Neural crest cell (in vitro differentiated cells): ENCODE data around the gene HLA-DRB1. TPM values are rescaled to one million over a fixed set of nuclear protein-coding genes. Genes with fewer than 3 reads are reported as not detected.
"Not testable (repeated sequence)": the region's sequence is repeated elsewhere in the genome, so short reads cannot be mapped to it uniquely, and the experiment has no call there.

Experiments
- DNase-seq: peaks from one replicate; pipeline ENCODE4 v3.0.0; 2021; ENCODE audit warnings: low read depth, mixed read lengths, low spot score
- H3K27ac Mint-ChIP-seq: one replicate; pipeline ENCODE4 v1.8.0; 2021; ENCODE audit warnings: mild to moderate bottlenecking, mixed read lengths; ENCODE audit not compliant: unreplicated experiment
- H3K27me3 Mint-ChIP-seq: 2 replicates; pipeline ENCODE4 v1.8.0; 2021; ENCODE audit warnings: low read depth, mild to moderate bottlenecking, mixed read lengths
- H3K36me3 Mint-ChIP-seq: 2 replicates; pipeline ENCODE4 v1.8.0; 2021; ENCODE audit warnings: low read depth, mild to moderate bottlenecking, mixed read lengths
- H3K4me1 Mint-ChIP-seq: 2 replicates; pipeline ENCODE4 v1.8.0; 2021; ENCODE audit warnings: mixed read lengths
- H3K4me3 Mint-ChIP-seq: one replicate; pipeline ENCODE4 v1.8.0; 2021; ENCODE audit warnings: mild to moderate bottlenecking, mixed read lengths
- H3K9me3 Mint-ChIP-seq: 2 replicates; pipeline ENCODE4 v1.8.0; 2021; ENCODE audit warnings: mixed read lengths
- total RNA-seq: library from RNA; stranded (reverse); gene quantifications from 2 replicates; pipeline ENCODE4 v1.2.1, GENCODE V29; 2021
- TF ChIP-seq, protein P1 (sequence below): fragments of 200-600 bp; sonication (generic); conservative IDR thresholded peaks from 2 replicates; pipeline ENCODE4 v1.5.0; 2021; ENCODE audit warnings: antibody characterized with exemption, mild to moderate bottlenecking

Gene HLA-DRB1
- total RNA-seq, 1 donor from 2014 or later = 0.84 TPM

- Mint-ChIP-seq H3K4me3 (no peak overlapping the region), H3K4me1 (no peaks in the 10 kb centered on the region), H3K27ac (no peak overlapping the region), H3K27me3 (peaks cover 10% of the 10 kb centered on the region), H3K36me3 (no peaks in the 10 kb centered on the region), H3K9me3 (no peaks in the 10 kb centered on the region)
- TF ChIP-seq, protein P1, sequence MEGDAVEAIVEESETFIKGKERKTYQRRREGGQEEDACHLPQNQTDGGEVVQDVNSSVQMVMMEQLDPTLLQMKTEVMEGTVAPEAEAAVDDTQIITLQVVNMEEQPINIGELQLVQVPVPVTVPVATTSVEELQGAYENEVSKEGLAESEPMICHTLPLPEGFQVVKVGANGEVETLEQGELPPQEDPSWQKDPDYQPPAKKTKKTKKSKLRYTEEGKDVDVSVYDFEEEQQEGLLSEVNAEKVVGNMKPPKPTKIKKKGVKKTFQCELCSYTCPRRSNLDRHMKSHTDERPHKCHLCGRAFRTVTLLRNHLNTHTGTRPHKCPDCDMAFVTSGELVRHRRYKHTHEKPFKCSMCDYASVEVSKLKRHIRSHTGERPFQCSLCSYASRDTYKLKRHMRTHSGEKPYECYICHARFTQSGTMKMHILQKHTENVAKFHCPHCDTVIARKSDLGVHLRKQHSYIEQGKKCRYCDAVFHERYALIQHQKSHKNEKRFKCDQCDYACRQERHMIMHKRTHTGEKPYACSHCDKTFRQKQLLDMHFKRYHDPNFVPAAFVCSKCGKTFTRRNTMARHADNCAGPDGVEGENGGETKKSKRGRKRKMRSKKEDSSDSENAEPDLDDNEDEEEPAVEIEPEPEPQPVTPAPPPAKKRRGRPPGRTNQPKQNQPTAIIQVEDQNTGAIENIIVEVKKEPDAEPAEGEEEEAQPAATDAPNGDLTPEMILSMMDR = no peak
- DNase-seq = no peak
Measured at GRCh38 chr6:32554116-32554965, 35.3 kb downstream of the HLA-DRB1 start.

DNA sequence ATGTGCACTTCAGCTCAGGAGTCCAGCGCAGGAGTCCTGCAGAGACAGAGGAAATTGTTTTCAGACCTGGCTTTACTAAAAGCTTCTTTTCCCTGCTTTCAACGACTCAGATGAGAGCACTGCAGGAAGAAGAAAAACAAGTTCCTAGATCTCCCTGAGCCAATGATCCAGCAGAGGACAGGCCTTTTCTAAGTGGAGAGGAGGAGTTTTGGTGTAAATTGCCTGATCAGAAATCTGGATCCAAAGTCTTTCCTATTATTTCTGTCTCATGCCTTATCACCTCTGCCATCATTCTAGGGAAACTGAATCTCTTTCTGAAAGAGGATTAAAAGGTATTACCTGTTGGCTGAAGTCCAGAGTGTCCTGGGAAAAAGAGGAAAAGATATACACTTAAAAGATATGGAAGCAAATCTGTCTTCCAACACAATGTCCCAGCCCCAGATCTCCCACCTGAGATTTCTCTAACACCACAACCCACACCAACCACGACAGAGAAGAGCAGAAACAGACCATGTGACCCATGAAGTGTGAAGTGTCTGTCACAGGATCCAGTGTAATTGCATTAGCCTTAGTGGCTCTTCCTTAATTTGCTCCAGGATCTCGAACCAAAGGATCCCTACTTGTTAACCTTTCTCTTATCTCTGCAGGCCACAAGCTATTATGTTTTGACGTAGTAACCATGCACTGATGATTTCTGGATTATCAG, 36.5 kb downstream of the HLA-DRB1 start:
- H3K36me3 Mint-ChIP-seq = no peaks in the 10 kb centered on the region
- TF ChIP-seq, protein P1 = no peak
- no peak overlapping the region for H3K27ac Mint-ChIP-seq
- H3K9me3 Mint-ChIP-seq = no peaks in the 10 kb centered on the region
- H3K4me3 Mint-ChIP-seq = no peak overlapping the region
- no peak for DNase-seq
- no peaks in the 10 kb centered on the region for H3K4me1 Mint-ChIP-seq
- peaks cover 10% of the 10 kb centered on the region for H3K27me3 Mint-ChIP-seq

- Mint-ChIP-seq H3K9me3 (no peaks in the 10 kb centered on the region), H3K36me3 (no peaks in the 10 kb centered on the region), H3K4me1 (no peaks in the 10 kb centered on the region), H3K27me3 (peaks cover 6% of the 10 kb centered on the region), H3K4me3 (no peak overlapping the region), H3K27ac (no peak overlapping the region)
- no peak for DNase-seq
- TF ChIP-seq, protein P1 = no peak
Measured at GRCh38 chr6:32551410-32551809, 38.2 kb downstream of the HLA-DRB1 start.

DNA sequence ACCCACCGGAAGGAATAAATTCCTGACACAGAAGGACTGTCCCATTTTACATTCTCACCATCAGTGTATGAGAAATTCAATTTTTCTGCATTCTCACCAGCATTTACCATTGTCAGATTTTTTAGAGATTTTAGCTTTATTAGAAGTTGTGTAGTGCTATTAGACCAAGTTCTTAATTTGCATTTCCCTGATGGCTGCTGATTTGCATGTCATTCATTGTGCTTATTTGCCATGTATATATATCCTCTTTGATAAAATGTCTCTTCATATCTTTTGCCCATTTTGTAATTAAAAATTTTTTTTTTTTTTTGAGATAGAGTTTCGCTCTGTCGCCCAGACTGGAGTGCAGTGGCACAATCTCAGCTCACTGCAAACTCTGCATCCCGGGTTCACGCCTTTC, 49.8 kb downstream of the HLA-DRB1 start:
- no peak for DNase-seq
- Mint-ChIP-seq H3K9me3 (peaks cover 12% of the 10 kb centered on the region), H3K36me3 (no peaks in the 10 kb centered on the region), H3K27me3 (no peaks in the 10 kb centered on the region), H3K4me3 (no peak overlapping the region), H3K27ac (no peak overlapping the region), H3K4me1 (no peaks in the 10 kb centered on the region)
- TF ChIP-seq, protein P1 = no peak

GRCh38 chr6:32530431-32530793, 59.2 kb downstream of the HLA-DRB1 start:
- not testable (repeated sequence) for DNase-seq, H3K9me3 Mint-ChIP-seq, H3K4me3 Mint-ChIP-seq, H3K36me3 Mint-ChIP-seq, H3K27ac Mint-ChIP-seq, H3K4me1 Mint-ChIP-seq
- H3K27me3 Mint-ChIP-seq = peaks cover 23% of the 10 kb centered on the region
